ENCODE measurements around the gene TEX261.
A peak's percentile ranks its signal among the peaks of the same experiment; 100 is the strongest.

Gene TEX261

DNA sequence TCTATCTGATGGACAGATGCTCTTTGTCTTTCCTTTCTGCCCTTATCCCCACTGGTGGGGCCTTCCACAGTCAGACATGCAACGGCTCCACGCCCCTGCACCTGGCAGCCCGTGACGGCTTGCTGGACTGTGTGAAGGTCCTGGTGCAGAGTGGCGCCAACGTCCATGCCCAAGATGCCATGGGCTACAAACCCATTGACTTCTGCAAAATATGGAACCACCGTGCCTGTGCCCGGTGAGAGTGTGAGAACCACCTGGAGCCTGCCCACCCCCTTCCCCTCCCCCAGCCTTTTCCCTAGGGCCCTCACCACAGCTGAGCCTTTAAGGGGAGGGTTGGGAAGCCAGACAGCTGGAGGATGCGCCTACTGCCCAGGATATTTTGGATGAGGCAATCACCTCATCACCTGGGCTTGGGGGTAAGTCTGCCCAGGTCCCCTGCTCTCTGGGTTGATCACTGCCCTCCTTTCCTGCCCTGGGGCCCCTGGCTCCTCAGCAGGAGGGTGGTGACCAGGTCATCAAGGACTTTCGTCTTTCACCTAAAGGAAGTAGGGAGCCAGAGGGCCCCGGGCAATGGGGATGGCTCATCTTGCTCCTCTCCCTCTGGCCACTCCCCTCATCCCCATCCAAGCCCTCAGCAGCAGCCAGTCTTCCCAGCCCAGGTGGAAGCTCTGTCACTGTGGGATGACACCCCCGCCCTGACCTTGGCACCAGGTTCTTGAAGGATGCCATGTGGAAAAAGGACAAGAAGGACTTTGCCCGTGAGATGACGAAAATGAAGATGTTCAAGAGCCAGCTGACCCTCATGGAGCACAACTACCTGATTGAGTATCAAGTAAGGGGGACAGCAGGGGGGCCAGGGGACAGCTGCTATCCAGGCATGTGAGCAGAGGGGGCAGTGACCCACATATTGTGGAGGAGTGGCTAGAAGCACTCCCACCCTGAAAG lies 12.5 kb downstream of the TEX261 start:
- no peak for DNase-seq (ENCODE audit: low spot score)

DNA sequence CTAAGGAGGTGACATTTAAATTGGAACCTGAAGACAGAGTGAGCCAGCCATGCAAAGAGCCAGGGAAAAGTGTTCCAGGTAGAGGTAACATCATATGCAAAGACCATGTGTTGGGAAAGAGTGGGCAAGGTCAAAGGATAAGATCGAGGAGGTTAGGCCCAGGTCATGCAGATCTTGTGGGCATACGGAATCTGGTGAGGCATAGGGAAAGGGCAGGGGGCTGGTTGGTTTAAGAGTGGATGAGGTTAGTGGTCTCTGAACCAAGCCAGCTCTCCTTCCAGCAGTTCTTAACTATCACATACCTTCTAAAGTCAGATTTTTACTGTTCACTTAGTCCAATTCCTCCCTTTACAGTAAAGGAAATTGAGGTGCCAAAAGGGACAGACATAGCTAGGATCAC lies 13.3 kb downstream of the TEX261 start:
- DNase-seq (ENCODE audit: low spot score), result no peak

DNA sequence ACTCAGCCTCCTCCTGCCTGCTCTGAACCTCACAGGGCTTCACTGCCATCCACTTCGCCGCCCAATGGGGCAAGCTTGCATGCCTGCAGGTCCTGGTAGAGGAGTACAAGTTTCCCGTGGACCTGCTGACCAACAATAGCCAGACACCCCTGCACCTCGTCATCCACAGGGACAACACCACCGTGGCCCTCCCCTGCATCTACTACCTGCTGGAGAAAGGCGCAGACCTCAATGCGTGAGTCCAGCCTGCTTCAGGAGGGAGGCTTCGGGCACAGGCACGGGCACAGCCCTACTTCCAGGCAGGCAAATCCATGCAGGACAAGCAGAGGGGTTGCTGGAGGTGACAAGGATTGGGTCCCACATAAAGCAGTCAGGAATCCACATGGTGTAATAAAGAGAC lies 15.0 kb downstream of the TEX261 start:
- no peak for DNase-seq (ENCODE audit: low spot score)

DNA sequence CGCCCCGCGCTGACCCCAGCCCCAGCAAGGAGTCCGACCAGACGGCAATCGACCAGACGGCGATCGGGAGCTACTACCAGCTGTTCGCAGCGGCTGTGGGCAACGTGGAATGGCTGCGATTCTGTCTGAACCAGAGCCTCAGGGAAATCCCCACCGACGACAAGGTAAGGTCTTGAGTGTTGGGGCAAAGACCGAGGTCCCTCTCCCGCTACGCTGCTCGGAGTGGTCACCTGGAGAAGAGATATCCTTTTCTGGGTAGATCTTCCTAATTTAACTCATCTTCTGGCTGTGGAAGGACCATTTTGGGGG lies 15.5 kb downstream of the TEX261 start:
- no peak for DNase-seq (ENCODE audit: low spot score)

DNA sequence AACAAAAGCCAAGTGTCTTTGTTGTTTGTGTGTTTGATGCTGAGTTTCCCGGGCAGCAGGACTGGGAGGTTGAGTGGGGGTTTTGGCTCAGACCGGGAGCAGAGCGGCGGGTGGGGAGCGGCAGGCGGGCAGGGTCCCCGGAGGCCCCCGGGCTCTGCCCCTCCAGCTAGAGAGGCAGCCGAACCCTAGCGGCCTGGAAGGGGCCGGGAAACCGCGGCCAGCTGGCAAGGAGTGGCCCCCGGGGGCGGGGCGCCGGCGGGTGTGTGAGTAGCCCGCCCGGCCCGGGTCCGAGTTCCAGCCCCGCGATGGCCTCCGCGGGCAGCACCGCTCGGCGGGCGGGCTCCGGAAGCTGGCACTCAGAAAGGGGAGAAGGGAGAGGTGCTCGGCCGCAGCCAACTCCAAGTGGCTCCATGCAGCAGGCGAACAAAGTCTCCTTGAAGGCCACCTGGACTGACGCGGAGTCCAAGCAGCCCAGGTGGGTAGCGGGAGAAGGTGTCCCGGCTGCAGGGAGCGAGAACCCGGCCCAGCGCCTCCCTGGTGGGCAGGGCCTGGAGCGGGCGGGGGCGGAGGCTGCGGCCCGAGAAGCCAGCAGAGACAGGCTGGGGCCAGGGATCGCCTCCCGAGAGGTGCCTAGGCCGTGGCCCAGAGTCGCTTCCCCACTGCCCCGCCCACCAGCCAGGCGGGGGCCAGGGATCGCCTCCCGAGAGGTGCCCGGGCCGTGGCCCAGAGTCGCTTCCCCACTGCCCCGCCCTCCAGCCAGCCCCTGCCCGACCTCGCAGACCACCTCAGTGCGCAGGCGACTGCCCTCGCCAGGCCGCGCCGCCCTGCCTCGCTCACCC lies 16.1 kb downstream of the TEX261 start, which contains the start of gene ANKRD53:
Gene ANKRD53, plus strand, starts transcription at position 290 of the 839 bp plus-strand sequence. Its CDS starts 16 bp downstream, at position 306.
- DNase-seq (ENCODE audit: low spot score), result no peak

DNA sequence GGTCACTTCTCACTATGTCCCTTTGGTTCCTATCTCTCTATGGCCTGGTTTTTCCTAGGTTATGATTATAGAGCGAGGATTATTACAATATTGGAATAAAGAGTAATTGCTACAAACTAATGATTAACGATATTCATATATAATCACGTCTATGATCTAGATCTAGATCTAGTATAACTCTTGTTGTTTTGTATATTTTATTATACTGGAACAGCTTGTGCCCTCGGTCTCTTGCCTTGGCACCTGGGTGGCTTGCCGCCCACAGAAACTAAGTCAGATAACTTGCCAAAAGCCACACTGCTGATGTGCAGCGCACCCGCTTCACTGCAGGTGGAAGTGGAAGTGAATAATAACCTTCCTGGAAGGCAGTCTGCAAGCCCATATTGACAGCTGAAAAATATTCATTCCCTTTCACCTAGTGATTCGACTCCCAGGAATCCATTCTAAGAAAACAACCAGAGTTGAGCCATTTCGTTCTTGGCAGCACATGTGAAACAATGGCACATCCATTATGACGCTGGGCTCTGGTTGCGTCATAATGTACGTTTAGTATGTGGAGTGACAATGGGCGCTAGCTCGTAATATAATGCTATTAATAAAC lies 17.0 kb downstream of the TEX261 start:
- no peak for DNase-seq (ENCODE audit: low spot score)

DNA sequence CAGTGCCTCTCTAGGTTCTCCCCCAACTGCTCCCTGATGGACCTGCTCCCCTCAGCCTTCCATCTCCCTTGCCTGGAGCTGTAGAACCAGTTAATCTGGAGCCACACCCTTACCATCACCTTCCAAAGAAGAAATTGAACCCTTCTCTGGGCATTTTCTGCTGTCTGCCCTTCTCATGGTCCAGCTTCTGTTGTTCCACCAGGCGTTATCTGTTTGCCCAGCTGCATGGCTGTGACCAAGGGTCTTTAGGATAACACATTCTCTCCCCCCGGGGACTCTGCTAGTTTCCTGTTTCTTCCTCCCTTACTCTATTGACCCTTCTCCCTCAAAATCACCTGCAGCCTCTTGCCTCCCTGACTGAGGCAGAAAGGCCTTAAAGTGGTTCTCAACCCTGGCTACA lies 19.4 kb downstream of the TEX261 start:
- no peak for DNase-seq (ENCODE audit: low spot score)

DNA sequence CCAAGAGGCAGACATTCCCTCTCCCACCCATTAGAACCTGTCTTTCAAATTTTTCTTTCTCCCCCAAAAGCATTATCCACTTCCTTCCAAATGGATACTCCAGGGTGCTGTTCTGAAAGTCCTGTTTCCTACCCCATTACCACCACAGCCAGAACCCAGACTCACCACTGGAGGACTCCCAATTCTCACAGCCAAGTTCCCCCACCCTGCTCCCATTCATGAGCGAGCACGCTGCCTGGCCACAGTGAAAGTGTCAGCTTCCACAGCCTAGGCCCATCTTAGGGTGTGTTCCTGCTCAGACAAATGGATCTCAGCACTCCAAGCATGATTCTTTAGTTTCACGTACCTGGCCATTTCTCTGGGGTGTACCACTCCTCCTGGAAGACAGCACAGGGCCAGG lies 20.1 kb downstream of the TEX261 start:
- DNase-seq (ENCODE audit: low spot score), result no peak

DNA sequence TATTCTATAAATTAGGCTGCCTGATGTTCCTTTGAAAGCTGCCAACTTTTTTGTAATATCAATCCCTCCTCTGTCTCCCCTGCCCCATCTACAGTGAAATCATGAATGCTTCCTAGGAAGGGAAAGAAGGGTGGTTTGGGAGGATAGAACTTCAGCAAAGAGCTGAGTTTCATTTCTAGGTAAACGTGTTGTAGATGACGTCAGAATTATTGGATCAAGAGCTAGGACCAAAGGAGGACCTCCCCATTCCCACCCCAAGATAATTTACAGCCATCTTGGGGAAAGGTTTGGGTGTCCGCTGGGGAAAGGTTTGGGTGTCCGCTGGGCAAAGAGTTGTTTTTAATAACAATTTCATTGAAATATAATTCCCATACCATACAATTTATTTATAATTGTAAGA lies 27.5 kb downstream of the TEX261 start:
- no peak for DNase-seq (ENCODE audit: low spot score)

DNA sequence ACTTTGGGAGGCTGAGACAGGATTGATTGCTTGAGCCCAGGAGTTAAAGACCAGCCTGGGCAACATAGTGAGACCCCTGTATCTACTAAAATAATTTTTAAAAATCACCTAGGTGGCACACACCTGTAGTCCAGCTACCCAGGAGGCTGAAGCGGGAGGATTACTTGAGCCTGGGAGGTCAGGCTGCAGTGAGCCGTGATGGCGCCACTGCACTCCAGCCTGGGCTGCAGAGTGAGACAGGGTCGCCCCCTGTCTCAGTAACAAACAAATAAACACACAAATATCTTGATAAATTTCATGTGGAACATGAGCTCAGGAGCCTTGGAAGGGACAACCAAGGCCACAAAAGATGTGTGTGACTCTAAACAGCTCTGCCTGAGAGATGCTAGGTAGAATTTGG lies 28.0 kb downstream of the TEX261 start:
- DNase-seq (ENCODE audit: low spot score), result no peak

DNA sequence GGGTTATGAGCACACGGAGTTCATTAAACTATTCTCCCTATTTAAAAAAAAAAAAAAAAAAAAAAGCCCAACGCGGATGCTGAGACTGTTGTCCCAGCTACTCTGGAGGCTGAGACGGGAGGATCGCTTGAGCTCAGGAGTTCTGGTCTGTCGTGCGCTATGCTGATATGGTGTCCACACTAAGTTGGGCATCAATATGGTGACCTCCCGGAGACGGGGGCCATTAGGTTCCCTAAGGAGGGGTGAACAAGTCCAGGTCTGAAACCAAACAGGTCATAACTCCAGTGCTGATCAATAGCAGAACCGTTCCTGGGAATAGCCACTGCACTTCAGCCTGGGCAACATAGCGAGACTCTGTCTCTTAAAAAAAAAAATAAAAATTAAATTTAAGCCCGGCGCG lies 29.2 kb downstream of the TEX261 start:
- no peak for DNase-seq (ENCODE audit: low spot score)

DNA sequence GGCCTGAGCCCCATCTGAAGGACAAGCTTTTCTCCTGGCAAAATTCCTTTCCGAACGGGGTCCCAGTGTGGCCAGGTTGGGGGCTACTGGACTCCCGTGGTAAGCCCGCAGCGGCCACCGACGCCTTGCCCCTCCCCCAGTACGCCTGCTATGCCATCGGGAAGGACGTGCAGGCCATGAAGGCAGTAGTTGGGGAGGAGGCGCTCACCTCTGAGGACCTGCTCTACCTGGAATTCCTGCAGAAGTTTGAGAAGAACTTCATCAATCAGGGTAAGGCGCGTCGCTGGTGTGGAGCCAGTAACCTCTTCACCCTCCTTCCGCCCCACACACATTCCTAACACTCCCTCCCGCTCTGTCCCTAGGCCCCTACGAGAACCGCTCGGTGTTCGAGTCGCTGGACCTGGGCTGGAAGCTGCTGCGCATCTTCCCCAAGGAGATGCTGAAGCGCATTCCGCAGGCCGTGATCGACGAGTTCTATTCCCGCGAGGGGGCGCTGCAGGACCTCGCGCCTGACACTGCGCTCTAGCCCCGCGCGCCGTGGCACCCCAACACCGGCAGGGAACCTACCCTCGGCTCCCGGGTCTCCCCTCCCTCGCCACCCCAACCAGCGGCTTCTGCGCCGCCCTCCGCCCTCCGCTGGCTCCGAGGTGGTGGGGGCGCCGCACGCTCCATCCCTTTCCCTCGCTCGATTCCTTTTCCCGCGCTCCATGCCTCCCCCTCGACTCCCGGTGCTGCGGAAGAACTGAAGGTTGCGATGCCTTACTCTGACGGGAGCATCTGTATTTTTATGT lies 29.9 kb downstream of the TEX261 start:
- DNase-seq (ENCODE audit: low spot score), result peak; percentile 55

DNA sequence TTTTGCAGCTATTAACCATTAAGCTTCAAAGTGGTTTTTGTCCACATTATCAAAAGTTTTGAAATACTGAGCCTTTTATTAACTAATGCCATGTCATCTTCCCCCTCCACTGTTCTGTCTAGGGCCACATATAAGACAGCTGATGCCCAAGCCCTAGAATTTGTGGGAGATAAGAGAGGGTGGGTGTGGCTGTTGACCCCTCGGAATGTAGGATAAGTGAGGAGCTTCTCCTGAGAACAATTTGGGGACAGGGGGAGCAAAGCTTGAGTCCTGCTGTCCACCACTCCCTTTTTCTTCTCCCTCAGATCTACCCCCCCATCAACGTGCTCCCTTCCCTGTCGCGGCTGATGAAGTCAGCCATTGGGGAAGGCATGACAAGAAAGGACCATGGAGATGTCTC lies 30.5 kb downstream of the TEX261 start:
- DNase-seq (ENCODE audit: low spot score), result no peak

DNA sequence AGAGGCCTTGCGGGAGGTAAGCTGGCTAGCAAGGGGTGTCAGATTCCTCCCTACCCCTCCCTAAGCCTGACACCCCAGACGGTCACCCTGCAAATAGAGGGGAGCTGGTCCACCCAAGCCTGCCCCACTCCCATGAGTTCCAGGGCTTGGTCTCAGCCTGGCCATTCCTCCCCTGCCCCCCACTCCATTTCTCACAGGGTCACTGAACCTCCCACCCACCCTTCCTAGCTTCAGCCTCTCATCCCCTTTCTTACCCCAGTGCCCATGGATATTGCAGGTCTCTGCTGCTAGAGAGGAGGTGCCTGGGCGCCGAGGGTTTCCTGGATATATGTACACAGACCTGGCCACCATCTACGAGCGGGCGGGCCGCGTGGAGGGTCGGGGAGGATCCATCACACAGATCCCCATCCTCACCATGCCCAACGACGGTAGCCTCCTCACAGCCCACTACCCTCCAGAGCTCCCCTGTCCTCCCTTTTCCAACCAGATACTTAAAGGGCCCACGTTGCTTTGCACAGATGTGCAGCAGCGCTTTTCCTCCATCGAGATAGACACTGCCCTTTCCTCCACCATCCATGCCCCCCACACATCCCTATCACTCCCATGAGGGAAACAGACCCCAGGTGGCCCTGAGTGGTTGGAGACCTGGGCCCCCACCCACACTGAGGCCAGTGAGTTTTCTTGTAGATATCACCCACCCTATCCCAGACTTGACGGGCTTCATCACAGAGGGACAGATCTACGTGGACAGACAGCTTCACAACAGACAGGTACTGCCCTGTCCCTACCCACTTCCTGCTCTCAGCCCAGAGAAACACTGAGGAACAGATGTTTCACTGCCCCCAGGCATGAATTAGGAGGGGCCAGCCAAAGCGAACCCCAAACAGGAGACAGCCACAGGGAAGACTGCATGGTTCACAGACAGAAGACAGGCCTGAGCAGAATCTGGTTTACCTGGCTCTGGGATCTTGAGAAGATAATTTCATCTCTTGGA lies 31.5 kb downstream of the TEX261 start:
- no peak for DNase-seq (ENCODE audit: low spot score)

DNA sequence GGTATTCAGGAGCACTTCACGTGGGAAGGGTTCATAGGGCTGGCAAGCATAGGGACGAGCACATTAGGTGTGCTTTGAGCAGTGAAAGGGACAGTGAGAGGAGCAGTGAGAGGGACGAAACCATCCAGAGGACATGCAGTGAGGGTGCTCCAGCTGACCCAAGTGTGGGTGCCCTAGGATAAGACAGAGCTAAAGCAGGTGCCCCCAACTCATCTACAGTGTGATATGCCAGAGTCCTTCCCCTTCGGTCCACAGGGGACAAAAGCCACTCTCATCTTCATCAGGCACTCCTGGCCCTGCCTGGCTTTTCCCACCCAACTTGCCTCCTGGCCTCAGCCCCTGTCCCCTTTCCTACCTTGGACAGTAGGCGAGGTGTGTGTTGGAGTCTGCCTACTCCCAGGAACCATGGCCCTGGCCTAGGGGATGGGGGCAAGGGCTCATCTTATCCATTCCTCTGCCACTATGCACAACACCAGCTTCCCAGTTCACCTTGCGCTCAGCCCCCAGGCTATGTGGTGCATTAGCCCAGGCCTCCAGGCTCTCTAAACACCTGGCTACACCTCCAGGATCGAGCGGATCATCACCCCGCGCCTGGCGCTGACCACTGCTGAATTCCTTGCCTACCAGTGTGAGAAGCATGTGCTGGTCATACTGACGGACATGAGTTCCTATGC lies 32.3 kb downstream of the TEX261 start:
- DNase-seq (ENCODE audit: low spot score), result no peak

DNA sequence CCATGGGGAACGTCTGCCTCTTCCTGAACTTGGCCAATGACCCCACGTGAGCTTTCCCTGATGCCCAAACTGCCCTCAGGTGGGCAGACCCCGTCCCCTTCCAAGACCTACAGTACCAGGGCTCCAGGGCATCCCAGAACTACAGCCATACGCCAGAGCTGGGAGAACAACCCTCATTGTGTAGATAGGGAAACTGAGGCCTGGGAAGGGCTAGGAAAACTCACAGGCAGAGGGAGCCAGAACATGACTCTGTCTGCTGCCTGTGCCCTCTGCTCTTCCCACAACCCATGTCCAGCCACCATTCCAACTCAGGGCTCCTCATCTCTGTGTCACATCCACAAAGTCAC lies 33.1 kb downstream of the TEX261 start:
- no peak for DNase-seq (ENCODE audit: low spot score)

DNA sequence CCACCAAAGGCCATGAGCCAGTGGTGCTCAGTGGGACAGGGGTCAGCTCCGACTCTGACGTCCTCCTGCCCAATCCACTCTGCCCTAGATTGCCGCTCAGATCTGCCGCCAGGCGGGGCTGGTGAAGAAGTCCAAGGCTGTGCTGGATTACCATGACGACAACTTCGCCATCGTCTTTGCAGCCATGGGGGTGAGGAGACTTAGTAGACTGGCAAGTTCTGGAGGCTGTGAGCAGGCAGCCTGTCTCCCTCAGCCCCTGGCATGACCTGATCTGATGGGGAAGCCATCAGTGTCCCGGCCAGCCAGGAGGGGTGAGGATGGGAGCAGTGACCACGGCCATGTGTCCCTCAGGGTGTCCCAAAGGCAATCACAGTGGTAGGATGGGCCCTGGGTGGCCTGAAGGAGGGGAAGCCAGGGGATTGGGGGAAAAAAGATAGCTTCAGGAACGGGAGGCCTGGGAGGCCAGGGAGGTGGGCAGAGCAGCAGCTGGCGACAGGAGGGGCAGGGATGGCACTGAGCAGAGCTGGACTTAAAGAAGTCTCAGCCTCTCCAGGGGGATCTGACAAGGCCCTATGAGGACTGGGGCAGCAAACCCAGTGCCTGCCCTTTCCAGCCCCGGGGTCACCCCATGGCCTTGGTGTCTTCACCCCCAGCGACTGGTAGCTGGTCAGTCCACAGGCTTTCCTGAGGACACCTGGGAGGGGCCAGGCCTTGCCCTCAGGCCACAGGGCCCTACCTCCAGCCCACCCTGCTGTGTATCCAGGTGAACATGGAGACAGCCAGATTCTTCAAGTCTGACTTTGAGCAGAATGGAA lies 33.6 kb downstream of the TEX261 start:
- no peak for DNase-seq (ENCODE audit: low spot score)

DNA sequence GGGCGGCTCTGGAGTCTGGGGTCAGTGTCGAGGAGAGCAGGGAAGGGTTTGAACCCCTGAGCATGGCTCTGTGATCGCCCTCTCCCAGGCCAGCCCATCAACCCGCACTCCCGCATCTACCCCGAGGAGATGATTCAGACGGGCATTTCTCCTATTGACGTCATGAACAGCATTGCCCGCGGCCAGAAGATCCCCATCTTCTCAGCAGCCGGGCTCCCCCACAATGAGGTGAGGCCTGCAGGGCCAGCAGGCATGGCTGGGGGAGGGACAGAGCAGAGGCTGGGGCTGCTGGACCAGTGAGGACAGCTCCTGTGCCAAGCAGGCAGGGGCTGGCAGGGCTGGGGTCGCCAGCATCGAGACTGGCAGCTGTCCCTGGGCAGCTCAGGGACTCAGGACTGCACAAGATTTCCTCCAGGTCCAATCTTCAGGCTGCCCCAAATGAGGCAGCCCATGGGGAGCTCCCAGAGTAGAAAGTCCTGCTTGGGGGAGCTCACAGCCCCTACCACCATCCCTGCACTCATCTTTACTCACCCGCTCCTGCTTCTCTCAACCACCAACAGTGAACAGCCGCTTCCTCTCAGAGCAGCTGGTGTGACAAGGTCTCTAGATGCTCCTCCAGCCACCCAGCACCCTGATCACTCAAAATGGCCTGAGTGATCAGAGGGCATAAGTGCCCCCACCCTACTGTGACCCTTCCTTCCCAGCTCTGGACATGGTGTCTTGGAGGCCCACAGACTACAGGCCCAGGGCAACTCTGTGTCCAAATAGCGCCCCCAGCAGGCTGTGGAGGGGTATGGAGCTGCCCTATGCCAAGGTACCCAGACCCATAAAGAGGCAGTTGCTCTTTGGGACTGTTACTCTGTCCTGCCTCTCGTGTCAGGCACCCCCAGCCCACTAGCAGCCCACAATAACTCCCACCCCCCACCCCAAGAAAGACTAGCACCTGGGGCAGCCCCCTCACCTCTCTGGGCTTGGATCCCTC lies 34.5 kb downstream of the TEX261 start:
- DNase-seq (ENCODE audit: low spot score), result peak; percentile 22

Data from NAMALWA (cell line).